Right atrium auricular region (tissue), 2 donors: ENCODE measurements around the gene FGF2. TPM values are rescaled to one million over a fixed set of nuclear protein-coding genes. Genes with fewer than 3 reads are reported as not detected.

Experiments used
- DNase-seq: peaks from one replicate; pipeline ENCODE4 v3.0.0-alpha.2; 2019; ENCODE audit warnings: low spot score
- H3K27ac ChIP-seq, 2 donors: fragments of 200-600 bp; sonication (generic); 1 replicate in 1 of 2; 2 replicates in 1 of 2; pipeline ENCODE4 v1.5.1; 2016 to 2019
- H3K27me3 ChIP-seq, 2 donors: fragments of 200-600 bp; sonication (generic); one replicate each; pipeline versions ENCODE4 v1.5.1 to v1.6.0; 2017 to 2019
- H3K36me3 ChIP-seq: fragments of 200-600 bp; sonication (generic); one replicate; pipeline ENCODE4 v1.5.1; 2016
- H3K4me1 ChIP-seq, 2 donors: fragments of 200-600 bp; sonication (generic); one replicate each; pipeline versions ENCODE4 v1.5.1 to v1.6.0; 2017 to 2019
- H3K4me3 ChIP-seq, 2 donors: fragments of 200-600 bp; sonication (generic); 1 replicate in 1 of 2; 2 replicates in 1 of 2; pipeline ENCODE4 v1.5.1; 2017 to 2019; ENCODE audit warnings: mild to moderate bottlenecking in 1 of 2, moderate library complexity in 1 of 2
- H3K9me3 ChIP-seq, 2 donors: fragments of 200-600 bp; sonication (generic); one replicate each; pipeline ENCODE4 v1.5.1; 2019
- CTCF ChIP-seq, 2 donors: fragments of 200-600 bp; sonication (generic); IDR thresholded peaks; one replicate each; pipeline ENCODE4 v1.5.1; 2019; ENCODE audit warnings: antibody characterized with exemption in 2 of 2
- total RNA-seq, 2 donors: library from RNA; depleted of rRNA; stranded (reverse); fragments of >200 nt; gene quantifications; one replicate each; pipeline ENCODE4 v1.1.0, GENCODE V29; 2016

Gene FGF2
- total RNA-seq, 2 donors from 2014 or later: 4.3 to 11.6 TPM

DNA sequence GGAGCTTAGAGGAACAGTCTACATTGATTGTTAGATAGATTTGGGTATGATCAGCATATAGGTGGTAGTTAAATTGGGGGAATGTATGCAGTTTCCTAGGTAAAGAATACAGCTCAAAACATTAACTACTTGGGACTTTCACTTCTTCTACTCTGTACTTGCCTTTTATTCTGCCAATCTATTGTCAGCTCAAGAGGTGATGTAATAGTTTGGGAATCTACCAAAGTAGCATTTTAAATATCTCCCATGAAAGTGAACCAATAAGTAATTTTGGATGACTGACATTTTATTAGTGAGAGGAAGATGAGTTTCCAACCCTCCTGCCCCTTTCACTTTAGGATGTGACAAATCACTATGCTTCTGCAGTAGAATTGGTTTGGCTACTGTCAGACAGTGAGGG, 52.4 kb downstream of the FGF2 start:
- no peaks in the 10 kb centered on the region for H3K4me1 ChIP-seq
- peaks cover 4% of the 10 kb centered on the region for H3K36me3 ChIP-seq
- no peak for TF ChIP-seq CTCF (IDR thresholded peaks at IDR 0.05)
- H3K27ac ChIP-seq: no peak overlapping the region
- no peak overlapping the region for H3K4me3 ChIP-seq
- no peaks in the 10 kb centered on the region for H3K27me3 ChIP-seq
- no peak for DNase-seq
- no peaks in the 10 kb centered on the region for H3K9me3 ChIP-seq

DNA sequence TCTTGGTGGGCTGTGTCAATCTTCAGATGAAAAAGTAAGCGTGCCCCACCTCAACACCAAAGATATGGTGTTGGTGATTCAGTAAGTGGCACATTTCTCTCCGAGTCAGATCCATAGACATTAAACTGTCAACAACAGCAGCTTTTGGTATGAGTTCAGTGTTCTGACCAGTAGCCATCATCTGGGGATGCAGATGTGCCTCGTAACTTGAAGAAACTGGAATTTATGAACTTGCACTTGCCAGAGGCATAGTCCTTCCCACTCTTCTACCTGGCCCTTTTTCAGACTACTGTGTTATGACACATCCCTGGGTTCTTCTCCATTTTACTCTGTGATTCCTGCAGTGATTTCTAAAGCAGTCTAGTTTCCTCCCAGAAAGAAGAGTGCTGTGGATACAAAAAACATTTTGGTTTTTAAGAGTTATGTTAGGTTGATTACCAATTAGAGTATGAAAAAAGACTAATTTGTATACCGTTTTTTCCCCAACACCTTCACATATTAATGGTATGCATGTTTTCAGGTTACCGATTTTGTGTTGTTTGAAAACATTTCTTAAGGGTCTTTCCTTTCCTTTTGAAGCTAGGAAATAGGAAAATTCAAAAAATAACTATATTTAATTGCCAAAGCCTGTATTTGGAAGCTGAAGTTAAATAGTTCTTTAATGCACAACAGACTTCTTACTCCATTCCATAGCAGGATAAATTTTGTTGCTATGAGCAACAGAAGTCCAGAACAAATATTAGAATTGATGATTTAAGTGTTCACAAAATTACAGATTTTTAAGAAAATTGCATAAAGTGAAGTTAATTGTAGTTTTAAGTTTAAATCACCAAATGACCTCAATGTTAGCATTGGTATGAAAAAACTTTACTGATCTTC, 56.5 kb downstream of the FGF2 start:
- DNase-seq: no peak
- Histone ChIP-seq H3K4me1 (no peaks in the 10 kb centered on the region), H3K36me3 (peaks cover 4% of the 10 kb centered on the region), H3K9me3 (no peaks in the 10 kb centered on the region), H3K4me3 (no peak overlapping the region), H3K27me3 (no peaks in the 10 kb centered on the region), H3K27ac (no peak overlapping the region)
- TF ChIP-seq CTCF (IDR thresholded peaks at IDR 0.05): no peak

DNA sequence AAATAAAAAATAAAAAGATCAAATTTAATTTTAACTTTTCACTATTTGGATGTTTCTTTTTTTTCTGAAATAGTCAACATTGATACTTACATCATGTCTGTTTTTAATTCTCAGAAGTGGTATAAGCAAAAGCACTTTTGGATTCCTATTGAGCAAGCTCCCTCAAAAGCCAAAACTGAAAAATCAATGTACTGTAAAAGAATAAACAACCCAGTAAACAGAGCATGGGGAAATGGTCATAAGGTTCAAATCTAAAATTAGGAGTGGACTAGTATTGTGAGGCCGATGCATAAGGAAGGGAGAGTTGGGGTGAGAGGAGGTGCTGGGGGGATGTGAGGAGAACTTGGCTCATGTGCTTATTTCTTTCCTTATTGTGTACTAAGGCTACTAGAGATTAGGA, 57.9 kb downstream of the FGF2 start:
- H3K27ac ChIP-seq: no peak overlapping the region
- no peak for DNase-seq
- TF ChIP-seq CTCF (IDR thresholded peaks at IDR 0.05): no peak
- no peaks in the 10 kb centered on the region for H3K9me3 ChIP-seq
- H3K27me3 ChIP-seq: no peaks in the 10 kb centered on the region
- no peaks in the 10 kb centered on the region for H3K4me1 ChIP-seq
- H3K4me3 ChIP-seq: no peak overlapping the region
- H3K36me3 ChIP-seq: peaks cover 4% of the 10 kb centered on the region

DNA sequence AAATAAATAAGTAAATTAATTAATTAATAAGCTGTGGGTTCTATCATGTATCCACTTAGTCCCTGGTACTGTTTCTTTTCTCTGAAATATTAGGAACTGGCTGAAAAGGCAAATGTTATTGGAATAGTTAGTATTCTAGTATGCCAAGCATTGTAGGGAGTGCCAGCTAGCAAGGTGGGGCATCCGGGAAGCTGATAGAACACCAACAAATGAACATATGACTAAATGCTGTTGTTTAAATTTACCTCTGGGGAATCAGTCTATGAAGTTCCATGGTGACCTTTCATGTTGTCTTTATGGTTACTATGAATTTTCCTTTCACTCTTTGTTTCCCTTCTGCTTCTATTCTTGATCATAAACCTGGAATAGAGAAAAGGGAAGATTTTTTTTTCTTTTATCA, 63.1 kb downstream of the FGF2 start:
- no peaks in the 10 kb centered on the region for H3K27me3 ChIP-seq
- H3K36me3 ChIP-seq: peaks cover 5% of the 10 kb centered on the region
- H3K4me1 ChIP-seq: no peaks in the 10 kb centered on the region
- DNase-seq: no peak
- H3K9me3 ChIP-seq: no peaks in the 10 kb centered on the region
- no peak for TF ChIP-seq CTCF (IDR thresholded peaks at IDR 0.05)
- H3K27ac ChIP-seq: peak overlapping the region in 1 of 2 donors; percentile 18
- no peak overlapping the region for H3K4me3 ChIP-seq

GRCh38 chr4:122890147-122890795, 63.6 kb downstream of the FGF2 start:
- no peak for TF ChIP-seq CTCF (IDR thresholded peaks at IDR 0.05)
- Histone ChIP-seq H3K9me3 (no peaks in the 10 kb centered on the region), H3K36me3 (peaks cover 5% of the 10 kb centered on the region), H3K4me1 (no peaks in the 10 kb centered on the region), H3K27me3 (no peaks in the 10 kb centered on the region), H3K4me3 (no peak overlapping the region), H3K27ac (peak overlapping the region in 1 of 2 donors; percentile 18)
- DNase-seq: no peak
